ENCODE data around the gene CHIT1. TPM values are rescaled to one million over a fixed set of nuclear protein-coding genes. Genes with fewer than 3 reads are reported as not detected.

The CHIT1 gene
- total and polyA plus RNA-seq, 8 donors: 0.05 to 0.18 TPM; not detected in 6

GRCh38 chr1:203178821-203179666, 50.4 kb downstream of the CHIT1 start:
- H3K36me3 ChIP-seq: no peaks in the 10 kb centered on the region
- peaks cover 0 to 24% (median 0%) of the 10 kb centered on the region in 3 donors for H3K27me3 ChIP-seq
- no peak overlapping the region for H3K4me3 ChIP-seq
- DNase-seq: no peak
- intact Hi-C loops (cut with DNase I; ENCODE audit: low total_unique reads): no loop called here
- H3K27ac ChIP-seq: no peak overlapping the region
- WGBS, 5 donors: 86 to 90% (median 87%) methylated on average over 12 to 14 of the region's 14 CpGs
- H3K4me1 ChIP-seq: peaks cover 0 to 18% (median 2%) of the 10 kb centered on the region in 4 donors
- H3K9me3 ChIP-seq: no peaks in the 10 kb centered on the region
- TF ChIP-seq CTCF (IDR thresholded peaks at IDR 0.05) (no peak), EP300 (IDR thresholded peaks at IDR 0.05) (no peak), POLR2AphosphoS5 (IDR thresholded peaks at IDR 0.05) (no peak), POLR2A (IDR thresholded peaks at IDR 0.05) (no peak)

- Histone ChIP-seq H3K27ac (no peak overlapping the region), H3K27me3 (peaks cover 0 to 24% (median 0%) of the 10 kb centered on the region in 3 donors), H3K36me3 (no peaks in the 10 kb centered on the region), H3K9me3 (no peaks in the 10 kb centered on the region), H3K4me1 (peaks cover 0 to 18% (median 2%) of the 10 kb centered on the region in 4 donors), H3K4me3 (no peak overlapping the region)
- intact Hi-C loops (cut with DNase I; ENCODE audit: low total_unique reads): no loop called here
- DNase-seq: no peak
- TF ChIP-seq EP300 (IDR thresholded peaks at IDR 0.05): no peak
- no peak for TF ChIP-seq CTCF (IDR thresholded peaks at IDR 0.05)
- no peak for TF ChIP-seq POLR2AphosphoS5 (IDR thresholded peaks at IDR 0.05)
- TF ChIP-seq POLR2A (IDR thresholded peaks at IDR 0.05): no peak
- 47 to 65% (median 52%) methylated on average over 5 of the region's 5 CpGs for WGBS, 5 donors
Observed at GRCh38 chr1:203178083-203178482, 51.4 kb downstream of the CHIT1 start.

- Histone ChIP-seq H3K36me3 (no peaks in the 10 kb centered on the region), H3K4me1 (peaks cover 0 to 18% (median 2%) of the 10 kb centered on the region in 4 donors), H3K4me3 (no peak overlapping the region), H3K27me3 (peaks cover 0 to 24% (median 0%) of the 10 kb centered on the region in 3 donors), H3K9me3 (no peaks in the 10 kb centered on the region), H3K27ac (no peak overlapping the region)
- WGBS, 5 donors: 46 to 54% (median 49%) methylated on average over 9 of the region's 9 CpGs
- TF ChIP-seq POLR2AphosphoS5 (IDR thresholded peaks at IDR 0.05) (no peak), EP300 (IDR thresholded peaks at IDR 0.05) (no peak), POLR2A (IDR thresholded peaks at IDR 0.05) (no peak), CTCF (IDR thresholded peaks at IDR 0.05) (no peak)
- no peak for DNase-seq
- intact Hi-C loops (cut with DNase I; ENCODE audit: low total_unique reads): no loop called here
Observed at GRCh38 chr1:203177470-203178039, 51.9 kb downstream of the CHIT1 start.

GRCh38 chr1:203177036-203177405, 52.5 kb downstream of the CHIT1 start:
- Histone ChIP-seq H3K4me3 (no peak overlapping the region), H3K4me1 (peaks cover 0 to 18% (median 2%) of the 10 kb centered on the region in 4 donors), H3K27ac (no peak overlapping the region), H3K27me3 (peaks cover 0 to 24% (median 0%) of the 10 kb centered on the region in 3 donors), H3K36me3 (no peaks in the 10 kb centered on the region), H3K9me3 (no peaks in the 10 kb centered on the region)
- intact Hi-C loops (cut with DNase I; ENCODE audit: low total_unique reads): no loop called here
- TF ChIP-seq POLR2A (IDR thresholded peaks at IDR 0.05) (no peak), EP300 (IDR thresholded peaks at IDR 0.05) (no peak), POLR2AphosphoS5 (IDR thresholded peaks at IDR 0.05) (no peak), CTCF (IDR thresholded peaks at IDR 0.05) (no peak)
- WGBS, 5 donors: 81 to 93% (median 82%) methylated on average over 6 of the region's 6 CpGs
- no peak for DNase-seq
